HepG2 (cell line): ENCODE measurements around the gene PDYN. TPM values are rescaled to one million over a fixed set of nuclear protein-coding genes. Genes with fewer than 3 reads are reported as not detected.

Experiments
- ATAC-seq: fragments of 200-7000 bp; cut with Tn5 transposase; 3 replicates; pipeline ENCODE4 v1.9.1; 2020; ENCODE audit warnings: mild to moderate bottlenecking, moderate library complexity
- BruUV-seq: library from RNA; stranded (reverse); fragments of 400-500 nt; replicated peaks from 2 replicates; lab custom pipeline; 2021; lab: Mats Ljungman, UMichigan
- CTCF ChIA-PET: fragments of 300-600 bp; formaldehyde crosslinking; extraction: SDS; loops from one replicate; lab custom pipeline; 2021; ENCODE audit warnings: low total read pairs, inconsistent platforms, low intra/inter-chr PET ratio; lab: Yijun Ruan, JAX
- POLR2A ChIA-PET: fragments of 350-600 bp; sonication (Branson Sonifier 250); formaldehyde crosslinking; loops from one replicate; lab custom pipeline; 2020; ENCODE audit warnings: antibody characterized with exemption, inconsistent platforms; lab: Yijun Ruan, JAX
- DNase-seq: peaks from one replicate; pipeline ENCODE4 v3.0.0-alpha.2; 2015; ENCODE audit warnings: low spot score
- FAIRE-seq: peaks from 3 replicates; lab custom pipeline; 2011; peaks lifted over from hg19 to GRCh38; lab: Jason Lieb, UNC
- H2AFZ ChIP-seq: one replicate; pipeline ENCODE4 v1.6.1; 2011; ENCODE audit warnings: low read length, inconsistent platforms
- H3K27ac ChIP-seq: fragments of 300-600 bp; 3 replicates; pipeline ENCODE4 v1.8.0; 2011; ENCODE audit warnings: mixed run types, mild to moderate bottlenecking, mixed read lengths, low read length, inconsistent platforms; ENCODE audit not compliant: insufficient read depth; ENCODE audit errors: extremely low read length
- H3K27me3 ChIP-seq, 2 experiments: fragments of 200-600 bp in 1 of 2; 2 replicates in 1 of 2; 3 replicates in 1 of 2; pipeline versions ENCODE4 v1.6.0 to v1.8.0; 2011; ENCODE audit warnings: low read length in 2 of 2, mild to moderate bottlenecking in 2 of 2, moderate library complexity in 2 of 2, inconsistent platforms in 1 of 2; ENCODE audit not compliant: insufficient read depth in 2 of 2, control insufficient read depth in 1 of 2
- H3K36me3 ChIP-seq, 2 experiments: fragments of 200-600 bp in 1 of 2; replicated peaks in 1 of 2; 2 replicates in 1 of 2; 3 replicates in 1 of 2; pipeline versions ENCODE4 v1.5.1 to v1.8.0; 2011; ENCODE audit warnings: low read length in 2 of 2, inconsistent platforms in 1 of 2; ENCODE audit not compliant: insufficient read depth in 2 of 2, control insufficient read depth in 1 of 2
- H3K4me1 ChIP-seq: 2 replicates; pipeline ENCODE4 v1.5.1; 2012; ENCODE audit warnings: low read length, inconsistent platforms; ENCODE audit not compliant: insufficient read depth
- H3K4me2 ChIP-seq: 2 replicates; pipeline ENCODE4 v1.6.0; 2011; ENCODE audit warnings: low read depth, low read length, inconsistent platforms
- H3K4me3 ChIP-seq, 3 experiments: fragments of 200-600 bp in 1 of 3; sonication (generic), shearing (Covaris generic) in 1 of 3; replicated peaks in 1 of 3; 2 replicates each; pipeline ENCODE4 v1.5.1; 2011 to 2016; ENCODE audit warnings: low read length in 3 of 3, inconsistent platforms in 2 of 3, low read depth in 2 of 3, mild to moderate bottlenecking in 2 of 3, control low read depth in 1 of 3, mixed read lengths in 1 of 3; ENCODE audit not compliant: insufficient read depth in 1 of 3
- H3K79me2 ChIP-seq: one replicate; pipeline ENCODE4 v1.6.1; 2011; ENCODE audit warnings: low read length, inconsistent platforms; ENCODE audit not compliant: insufficient read depth
- H3K9ac ChIP-seq: 2 replicates; pipeline ENCODE4 v1.6.0; 2011; ENCODE audit warnings: mild to moderate bottlenecking, low read depth, low read length, inconsistent platforms; ENCODE audit not compliant: insufficient read depth
- H3K9me3 ChIP-seq: 2 replicates; pipeline ENCODE4 v1.5.1; 2012; ENCODE audit warnings: mild to moderate bottlenecking, low read length
- H4K20me1 ChIP-seq: 2 replicates; pipeline ENCODE4 v1.6.0; 2011; ENCODE audit warnings: inconsistent platforms, mild to moderate bottlenecking, low read length, moderate library complexity; ENCODE audit not compliant: insufficient read depth
- AGO1 ChIP-seq: fragments of 200-400 bp; formaldehyde crosslinking; IDR thresholded peaks from 2 replicates; pipeline ENCODE4 v1.6.1; 2017; ENCODE audit warnings: mild to moderate bottlenecking, low read depth, low read length, moderate library complexity; ENCODE audit not compliant: poor library complexity, severe bottlenecking
- ATF7-NPFF ChIP-seq: sonication (generic); formaldehyde crosslinking; IDR thresholded peaks from 2 replicates; pipeline ENCODE4 v1.8.1; 2023; ENCODE audit warnings: mild to moderate bottlenecking, low read depth, missing genetic modification reagents, moderate library complexity
- HOXA9 ChIP-seq: sonication (generic); formaldehyde crosslinking; IDR thresholded peaks from 2 replicates; pipeline ENCODE4 v1.8.1; 2022; ENCODE audit warnings: missing genetic modification reagents, mild to moderate bottlenecking, moderate library complexity, borderline replicate concordance
- KDM4B ChIP-seq: sonication (generic); formaldehyde crosslinking; IDR thresholded peaks from 2 replicates; pipeline ENCODE4 v1.4.0; 2020; ENCODE audit warnings: missing genetic modification reagents
- MAFG ChIP-seq: sonication (generic); formaldehyde crosslinking; IDR thresholded peaks from 2 replicates; pipeline ENCODE4 v1.5.1; 2020; ENCODE audit warnings: mild to moderate bottlenecking, missing genetic modification reagents
- MTA3 ChIP-seq: sonication (generic); formaldehyde crosslinking; IDR thresholded peaks from 2 replicates; pipeline ENCODE4 v1.4.0; 2020; ENCODE audit warnings: missing genetic modification reagents
- NR2F6 ChIP-seq, 2 experiments: IDR thresholded peaks; 2 replicates each; pipeline ENCODE4 v1.6.1; 2016; ENCODE audit warnings: antibody characterized with exemption in 1 of 2, mild to moderate bottlenecking in 1 of 2
- SP5 ChIP-seq: IDR thresholded peaks from 2 replicates; pipeline ENCODE4 v1.6.1; 2016; ENCODE audit warnings: low read depth, borderline replicate concordance
- ZNF225 ChIP-seq: sonication (generic); formaldehyde crosslinking; IDR thresholded peaks from 2 replicates; pipeline ENCODE4 v1.4.0; 2020; ENCODE audit warnings: mild to moderate bottlenecking, missing genetic modification reagents
- ZNF292 ChIP-seq: sonication (generic); formaldehyde crosslinking; IDR thresholded peaks from 2 replicates; pipeline ENCODE4 v1.8.1; 2022; ENCODE audit warnings: mild to moderate bottlenecking, low read depth, missing genetic modification reagents, borderline replicate concordance
- WGBS: methylation state at CpG from one replicate; pipeline ENCODE4 v1.1.6; 2017; ENCODE audit warnings: low lambda C conversion rate; 5-methylcytosine and 5-hydroxymethylcytosine counted together
- in situ Hi-C: cut with HindIII; loops from 2 replicates; pipeline ENCODE4 v1.10.0; 2017; ENCODE audit warnings: low pct_unique_long_range_greater_than_20kb; ENCODE audit not compliant: extremely low pct_ligation_motif_present
- intact Hi-C: fragments of 100-400 bp; cut with micrococcal nuclease; formaldehyde crosslinking; loops from one replicate; pipeline ENCODE4 v1.10.0; 2022; ENCODE audit not compliant: unreplicated experiment
- polyA plus RNA-seq, 8 experiments: library from polyadenylated mRNA; depleted of rRNA in 3 of 8; stranded (reverse) in 7 of 8; unstranded in 1 of 8; fragments of >200 nt; fragmentation: Illumina TruSeq in 4 of 8; extraction: Trizol in 4 of 8; gene quantifications; 2 replicates each; pipeline versions ENCODE4 v1.2.1 to v1.2.3, GENCODE V29; 2011 to 2016; ENCODE audit warnings: low read depth in 4 of 8, missing spikeins in 1 of 8, mixed read lengths in 1 of 8; ENCODE audit not compliant: insufficient read depth in 1 of 8
- total RNA-seq, 5 experiments: library from RNA; depleted of rRNA; stranded (reverse); fragments of >200 nt; fragmentation: Illumina TruSeq; extraction: Trizol; gene quantifications; 2 replicates each; pipeline ENCODE4 v1.2.3, GENCODE V29; 2016; ENCODE audit warnings: low read depth in 1 of 5
- TF ChIP-seq, protein P1 (sequence below): sonication (generic); formaldehyde crosslinking; IDR thresholded peaks from 2 replicates; pipeline ENCODE4 v1.4.0; 2020; ENCODE audit warnings: mild to moderate bottlenecking, missing genetic modification reagents

The PDYN gene
- total and polyA plus RNA-seq, 2 of the 13 experiments (the other 11 are each of a cell fraction or from before 2014, with no cell fraction given), result not detected

DNA sequence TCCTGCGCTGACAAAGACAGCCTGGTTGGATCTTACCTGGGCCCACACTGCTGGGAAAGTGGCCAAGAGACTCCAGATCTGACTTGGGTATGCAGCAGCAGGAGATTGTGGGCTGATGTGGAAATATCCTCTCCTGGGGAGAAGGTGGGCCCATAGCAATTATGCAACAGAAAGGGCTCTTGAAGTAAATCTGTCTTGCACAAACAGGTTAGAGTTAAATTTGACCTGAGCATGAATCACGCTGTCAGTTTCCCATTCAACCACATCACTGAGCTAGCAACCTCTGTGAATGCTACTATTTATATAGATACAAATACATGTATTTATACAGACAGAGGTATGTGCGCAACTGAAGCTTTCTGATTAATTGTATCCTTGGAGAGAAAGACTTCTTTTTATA, 28.3 kb upstream of the PDYN start:
- no peak for DNase-seq
- no peaks in the 10 kb centered on the region for H3K4me1 ChIP-seq
- no peak overlapping the region for H2AFZ ChIP-seq
- ATAC-seq, result no peak
- no peaks in the 10 kb centered on the region for H4K20me1 ChIP-seq
- no TSS peak for BruUV-seq
- POLR2A ChIA-PET, result no interaction called here
- H3K9me3 ChIP-seq, result no peaks in the 10 kb centered on the region
- peaks cover 0 to 19% of the 10 kb centered on the region in 2 experiments; a peak in 2 of 5 replicates for H3K27me3 ChIP-seq
- FAIRE-seq, result no peak
- no peaks in the 10 kb centered on the region for H3K36me3 ChIP-seq
- WGBS, result 16% methylated on average over 3 of the region's 3 CpGs
- H3K27ac ChIP-seq, result no peak overlapping the region
- intact Hi-C loops, result no loop called here
- CTCF ChIA-PET, result no interaction called here
- TF ChIP-seq HOXA9 (CRISPR knock-in tag) (0 out of 2 replicates have a peak, but pooled peaks have one; percentile 40), MTA3 (CRISPR knock-in tag) (no peak)
- TF ChIP-seq, all 625 proteins: peak for 1
- in situ Hi-C loops, result no loop called here
- Histone ChIP-seq H3K79me2 (no peaks in the 10 kb centered on the region), H3K9ac (no peak overlapping the region), H3K4me2 (no peak overlapping the region), H3K4me3 (no peak overlapping the region)

DNA sequence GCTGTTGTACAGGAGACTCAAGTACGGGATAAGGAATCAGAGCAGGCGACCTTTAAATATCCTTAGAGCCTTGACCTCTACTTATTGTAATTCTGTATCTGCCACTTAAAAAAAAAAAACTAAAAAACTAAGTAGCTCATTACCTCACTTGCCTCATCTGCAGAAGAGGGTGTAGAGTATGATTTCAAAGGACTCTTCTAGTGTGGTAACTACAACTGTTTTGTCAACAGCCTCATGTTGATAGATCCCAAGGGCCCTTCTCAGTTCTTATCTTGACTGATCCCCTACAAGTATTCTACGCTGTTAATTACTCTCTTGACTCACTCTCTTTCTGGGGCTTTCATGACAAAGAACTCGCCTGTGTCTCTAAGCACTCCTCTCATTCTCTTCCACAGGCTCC, 16.7 kb upstream of the PDYN start:
- in situ Hi-C loops, result no loop called here
- no peaks in the 10 kb centered on the region for H3K79me2 ChIP-seq
- H3K27ac ChIP-seq, result no peak overlapping the region
- ChIA-PET CTCF (no interaction called here), POLR2A (no interaction called here)
- intact Hi-C loops, result no loop called here
- H3K9ac ChIP-seq, result no peak overlapping the region
- H3K9me3 ChIP-seq, result no peaks in the 10 kb centered on the region
- ATAC-seq (no peak), FAIRE-seq (no peak), DNase-seq (no peak)
- no TSS peak for BruUV-seq
- WGBS, result 1% methylated on average over 4 of the region's 4 CpGs
- peaks cover 9% of the 10 kb centered on the region for H3K4me1 ChIP-seq
- H2AFZ ChIP-seq, result no peak overlapping the region
- no peaks in the 10 kb centered on the region for H3K27me3 ChIP-seq
- peaks cover 9% of the 10 kb centered on the region; the same call in 1 of the 2 replicates for H4K20me1 ChIP-seq
- H3K4me3 ChIP-seq, result no peak overlapping the region
- H3K36me3 ChIP-seq, result no peaks in the 10 kb centered on the region
- no peak overlapping the region for H3K4me2 ChIP-seq
- TF ChIP-seq SP5 (CRISPR knock-in tag) (no peak), AGO1 (no peak), NR2F6 (IDR thresholded peaks at IDR 0.05) (no peak), NR2F6 (CRISPR knock-in tag; IDR thresholded peaks at IDR 0.05) (no peak), ATF7-NPFF (no peak), MAFG (CRISPR knock-in tag) (no peak), ZNF225 (no peak), KDM4B (CRISPR knock-in tag) (no peak), ZNF292 (CRISPR knock-in tag) (no peak)
- TF ChIP-seq, protein P1, sequence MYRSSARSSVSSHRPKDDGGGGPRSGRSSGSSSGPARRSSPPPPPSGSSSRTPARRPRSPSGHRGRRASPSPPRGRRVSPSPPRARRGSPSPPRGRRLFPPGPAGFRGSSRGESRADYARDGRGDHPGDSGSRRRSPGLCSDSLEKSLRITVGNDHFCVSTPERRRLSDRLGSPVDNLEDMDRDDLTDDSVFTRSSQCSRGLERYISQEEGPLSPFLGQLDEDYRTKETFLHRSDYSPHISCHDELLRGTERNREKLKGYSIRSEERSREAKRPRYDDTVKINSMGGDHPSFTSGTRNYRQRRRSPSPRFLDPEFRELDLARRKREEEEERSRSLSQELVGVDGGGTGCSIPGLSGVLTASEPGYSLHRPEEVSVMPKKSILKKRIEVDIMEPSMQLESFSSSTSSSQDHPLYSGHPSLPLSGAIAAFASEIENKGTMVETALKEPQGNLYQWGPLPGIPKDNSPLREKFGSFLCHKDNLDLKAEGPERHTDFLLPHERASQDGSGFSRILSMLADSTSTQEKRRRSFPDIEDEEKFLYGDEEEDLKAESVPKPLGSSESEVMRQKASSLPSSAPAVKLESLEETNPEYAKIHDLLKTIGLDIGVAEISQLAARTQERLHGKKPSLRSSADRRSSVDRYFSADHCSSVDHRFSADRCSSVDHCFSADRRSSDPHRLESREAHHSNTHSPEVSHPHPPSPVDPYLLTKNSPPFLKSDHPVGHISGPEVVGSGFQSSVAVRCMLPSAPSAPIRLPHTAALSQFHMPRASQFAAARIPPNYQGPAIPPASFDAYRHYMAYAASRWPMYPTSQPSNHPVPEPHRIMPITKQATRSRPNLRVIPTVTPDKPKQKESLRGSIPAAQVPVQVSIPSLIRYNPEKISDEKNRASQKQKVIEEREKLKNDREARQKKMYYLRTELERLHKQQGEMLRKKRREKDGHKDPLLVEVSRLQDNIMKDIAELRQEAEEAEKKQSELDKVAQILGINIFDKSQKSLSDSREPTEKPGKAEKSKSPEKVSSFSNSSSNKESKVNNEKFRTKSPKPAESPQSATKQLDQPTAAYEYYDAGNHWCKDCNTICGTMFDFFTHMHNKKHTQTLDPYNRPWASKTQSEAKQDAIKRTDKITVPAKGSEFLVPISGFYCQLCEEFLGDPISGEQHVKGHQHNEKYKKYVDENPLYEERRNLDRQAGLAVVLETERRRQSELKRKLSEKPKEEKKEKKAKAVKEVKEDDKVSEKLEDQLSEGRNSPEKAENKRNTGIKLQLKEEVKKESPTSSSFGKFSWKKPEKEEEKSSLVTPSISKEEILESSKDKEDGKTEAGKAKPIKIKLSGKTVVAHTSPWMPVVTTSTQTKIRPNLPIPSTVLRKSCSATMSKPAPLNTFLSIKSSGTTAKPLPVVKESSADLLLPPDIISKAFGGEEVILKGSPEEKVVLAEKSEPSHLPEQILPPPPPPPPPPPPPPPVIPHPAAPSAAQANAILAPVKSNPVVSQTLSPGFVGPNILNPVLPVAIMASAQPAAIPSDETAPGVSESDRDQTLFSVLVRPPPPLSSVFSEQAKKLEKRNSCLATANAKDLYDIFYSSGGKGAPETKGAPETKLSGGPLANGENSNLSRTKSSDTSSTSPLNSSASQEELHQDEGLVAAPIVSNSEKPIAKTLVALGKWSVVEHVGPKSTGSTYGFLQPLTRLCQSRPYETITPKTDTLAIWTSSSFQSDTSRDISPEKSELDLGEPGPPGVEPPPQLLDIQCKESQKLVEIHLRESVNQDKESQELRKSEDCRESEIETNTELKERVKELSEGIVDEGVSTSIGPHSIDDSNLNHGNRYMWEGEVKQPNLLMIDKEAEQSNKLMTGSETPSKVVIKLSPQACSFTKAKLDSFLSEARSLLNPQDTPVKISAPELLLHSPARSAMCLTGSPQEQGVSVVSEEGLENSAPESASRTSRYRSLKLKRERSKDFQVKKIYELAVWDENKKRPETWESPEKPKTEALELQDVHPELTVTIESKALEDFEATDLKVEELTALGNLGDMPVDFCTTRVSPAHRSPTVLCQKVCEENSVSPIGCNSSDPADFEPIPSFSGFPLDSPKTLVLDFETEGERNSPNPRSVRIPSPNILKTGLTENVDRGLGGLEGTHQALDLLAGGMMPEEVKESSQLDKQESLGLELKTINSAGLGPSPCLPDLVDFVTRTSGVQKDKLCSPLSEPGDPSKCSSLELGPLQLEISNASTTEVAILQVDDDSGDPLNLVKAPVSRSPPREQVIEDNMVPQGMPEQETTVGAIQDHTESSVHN, result no peak
